HepG2 (cell line): ENCODE measurements around the gene TAF13. TPM values are rescaled to one million over a fixed set of nuclear protein-coding genes. Genes with fewer than 3 reads are reported as not detected.

Experiments used
- ATAC-seq: fragments of 200-7000 bp; cut with Tn5 transposase; 3 replicates; pipeline ENCODE4 v1.9.1; 2020; ENCODE audit warnings: mild to moderate bottlenecking, moderate library complexity
- BruUV-seq: library from RNA; stranded (reverse); fragments of 400-500 nt; replicated peaks from 2 replicates; lab custom pipeline; 2021; lab: Mats Ljungman, UMichigan
- CTCF ChIA-PET: fragments of 300-600 bp; formaldehyde crosslinking; extraction: SDS; loops from one replicate; lab custom pipeline; 2021; ENCODE audit warnings: low total read pairs, inconsistent platforms, low intra/inter-chr PET ratio; lab: Yijun Ruan, JAX
- POLR2A ChIA-PET: fragments of 350-600 bp; sonication (Branson Sonifier 250); formaldehyde crosslinking; loops from one replicate; lab custom pipeline; 2020; ENCODE audit warnings: antibody characterized with exemption, inconsistent platforms; lab: Yijun Ruan, JAX
- DNase-seq: peaks from one replicate; pipeline ENCODE4 v3.0.0-alpha.2; 2015; ENCODE audit warnings: low spot score
- FAIRE-seq: peaks from 3 replicates; lab custom pipeline; 2011; peaks lifted over from hg19 to GRCh38; lab: Jason Lieb, UNC
- H2AFZ ChIP-seq: one replicate; pipeline ENCODE4 v1.6.1; 2011; ENCODE audit warnings: low read length, inconsistent platforms
- H3K27ac ChIP-seq: fragments of 300-600 bp; 3 replicates; pipeline ENCODE4 v1.8.0; 2011; ENCODE audit warnings: mixed run types, mild to moderate bottlenecking, mixed read lengths, low read length, inconsistent platforms; ENCODE audit not compliant: insufficient read depth; ENCODE audit errors: extremely low read length
- H3K27me3 ChIP-seq, 2 experiments: fragments of 200-600 bp in 1 of 2; 2 replicates in 1 of 2; 3 replicates in 1 of 2; pipeline versions ENCODE4 v1.6.0 to v1.8.0; 2011; ENCODE audit warnings: low read length in 2 of 2, mild to moderate bottlenecking in 2 of 2, moderate library complexity in 2 of 2, inconsistent platforms in 1 of 2; ENCODE audit not compliant: insufficient read depth in 2 of 2, control insufficient read depth in 1 of 2
- H3K36me3 ChIP-seq, 2 experiments: fragments of 200-600 bp in 1 of 2; replicated peaks in 1 of 2; 2 replicates in 1 of 2; 3 replicates in 1 of 2; pipeline versions ENCODE4 v1.5.1 to v1.8.0; 2011; ENCODE audit warnings: low read length in 2 of 2, inconsistent platforms in 1 of 2; ENCODE audit not compliant: insufficient read depth in 2 of 2, control insufficient read depth in 1 of 2
- H3K4me1 ChIP-seq: 2 replicates; pipeline ENCODE4 v1.5.1; 2012; ENCODE audit warnings: low read length, inconsistent platforms; ENCODE audit not compliant: insufficient read depth
- H3K4me2 ChIP-seq: 2 replicates; pipeline ENCODE4 v1.6.0; 2011; ENCODE audit warnings: low read depth, low read length, inconsistent platforms
- H3K4me3 ChIP-seq, 3 experiments: fragments of 200-600 bp in 1 of 3; sonication (generic), shearing (Covaris generic) in 1 of 3; replicated peaks in 1 of 3; 2 replicates each; pipeline ENCODE4 v1.5.1; 2011 to 2016; ENCODE audit warnings: low read length in 3 of 3, inconsistent platforms in 2 of 3, low read depth in 2 of 3, mild to moderate bottlenecking in 2 of 3, control low read depth in 1 of 3, mixed read lengths in 1 of 3; ENCODE audit not compliant: insufficient read depth in 1 of 3
- H3K79me2 ChIP-seq: one replicate; pipeline ENCODE4 v1.6.1; 2011; ENCODE audit warnings: low read length, inconsistent platforms; ENCODE audit not compliant: insufficient read depth
- H3K9ac ChIP-seq: 2 replicates; pipeline ENCODE4 v1.6.0; 2011; ENCODE audit warnings: mild to moderate bottlenecking, low read depth, low read length, inconsistent platforms; ENCODE audit not compliant: insufficient read depth
- H3K9me3 ChIP-seq: 2 replicates; pipeline ENCODE4 v1.5.1; 2012; ENCODE audit warnings: mild to moderate bottlenecking, low read length
- H4K20me1 ChIP-seq: 2 replicates; pipeline ENCODE4 v1.6.0; 2011; ENCODE audit warnings: inconsistent platforms, mild to moderate bottlenecking, low read length, moderate library complexity; ENCODE audit not compliant: insufficient read depth
- ATF7 ChIP-seq, 2 experiments: fragments of 450-650 bp in 1 of 2; sonication (generic) in 1 of 2; formaldehyde crosslinking in 1 of 2; IDR thresholded peaks; 2 replicates each; pipeline versions ENCODE4 v1.4.0 to v1.6.1; 2016 to 2020; ENCODE audit warnings: antibody characterized with exemption in 1 of 2, mild to moderate bottlenecking in 1 of 2, missing genetic modification reagents in 1 of 2
- CREB1 ChIP-seq, 2 experiments: fragments of 450-650 bp in 1 of 2; IDR thresholded peaks; 2 replicates each; pipeline ENCODE4 v1.6.1; 2016 to 2017; ENCODE audit warnings: control low read depth in 1 of 2, mild to moderate bottlenecking in 1 of 2, missing compliant biosample characterization in 1 of 2, missing genetic modification characterization in 1 of 2
- HNRNPK ChIP-seq: fragments of 200-400 bp; formaldehyde crosslinking; IDR thresholded peaks from 2 replicates; pipeline ENCODE4 v1.6.1; 2018; ENCODE audit warnings: low read length, low read depth, moderate library complexity, mild to moderate bottlenecking; ENCODE audit not compliant: poor library complexity, severe bottlenecking
- LBX2 ChIP-seq: sonication (generic); formaldehyde crosslinking; IDR thresholded peaks from 2 replicates; pipeline ENCODE4 v1.5.0; 2020; ENCODE audit warnings: missing genetic modification reagents, mild to moderate bottlenecking, borderline replicate concordance
- NCOR1 ChIP-seq: fragments of 200-600 bp; sonication (generic); IDR thresholded peaks from 2 replicates; pipeline ENCODE4 v1.7.0; 2017; ENCODE audit warnings: antibody characterized with exemption, low read length, borderline replicate concordance
- NFRKB ChIP-seq: fragments of 450-650 bp; IDR thresholded peaks from 2 replicates; pipeline ENCODE4 v1.6.1; 2017
- SP4 ChIP-seq: sonication (generic); formaldehyde crosslinking; IDR thresholded peaks from 2 replicates; pipeline ENCODE4 v1.8.1; 2023; ENCODE audit warnings: mild to moderate bottlenecking, missing genetic modification reagents
- SRSF4 ChIP-seq: fragments of 200-400 bp; formaldehyde crosslinking; IDR thresholded peaks from one replicate; pipeline ENCODE4 v1.6.1; 2018; ENCODE audit warnings: mild to moderate bottlenecking, low read depth, low read length, moderate library complexity; ENCODE audit not compliant: poor library complexity, severe bottlenecking
- TSC22D2 ChIP-seq: sonication (generic); formaldehyde crosslinking; IDR thresholded peaks from 2 replicates; pipeline ENCODE4 v1.5.1; 2020; ENCODE audit warnings: missing genetic modification reagents, mild to moderate bottlenecking, borderline replicate concordance
- ZBTB37 ChIP-seq: sonication (generic); formaldehyde crosslinking; IDR thresholded peaks from 2 replicates; pipeline ENCODE4 v1.4.0; 2020; ENCODE audit warnings: mild to moderate bottlenecking, missing genetic modification reagents
- WGBS: methylation state at CpG from one replicate; pipeline ENCODE4 v1.1.6; 2017; ENCODE audit warnings: low lambda C conversion rate; 5-methylcytosine and 5-hydroxymethylcytosine counted together
- in situ Hi-C: cut with HindIII; loops from 2 replicates; pipeline ENCODE4 v1.10.0; 2017; ENCODE audit warnings: low pct_unique_long_range_greater_than_20kb; ENCODE audit not compliant: extremely low pct_ligation_motif_present
- intact Hi-C: fragments of 100-400 bp; cut with micrococcal nuclease; formaldehyde crosslinking; loops from one replicate; pipeline ENCODE4 v1.10.0; 2022; ENCODE audit not compliant: unreplicated experiment
- polyA plus RNA-seq, 8 experiments: library from polyadenylated mRNA; depleted of rRNA in 3 of 8; stranded (reverse) in 7 of 8; unstranded in 1 of 8; fragments of >200 nt; fragmentation: Illumina TruSeq in 4 of 8; extraction: Trizol in 4 of 8; gene quantifications; 2 replicates each; pipeline versions ENCODE4 v1.2.1 to v1.2.3, GENCODE V29; 2011 to 2016; ENCODE audit warnings: low read depth in 4 of 8, missing spikeins in 1 of 8, mixed read lengths in 1 of 8; ENCODE audit not compliant: insufficient read depth in 1 of 8
- total RNA-seq, 5 experiments: library from RNA; depleted of rRNA; stranded (reverse); fragments of >200 nt; fragmentation: Illumina TruSeq; extraction: Trizol; gene quantifications; 2 replicates each; pipeline ENCODE4 v1.2.3, GENCODE V29; 2016; ENCODE audit warnings: low read depth in 1 of 5

Gene TAF13
- total and polyA plus RNA-seq, 2 of the 13 experiments (the other 11 are each of a cell fraction or from before 2014, with no cell fraction given): 11.5 to 36.3 TPM

- no peak for FAIRE-seq
- TF ChIP-seq HNRNPK (peak; percentile 47), SRSF4 (no peak)
- in situ Hi-C loops (no loop called here), intact Hi-C loops (no loop called here)
- 2% methylated on average over 2 of the region's 2 CpGs for WGBS
- Histone ChIP-seq H3K36me3 (no peaks in the 10 kb centered on the region), H3K4me3 (no peak overlapping the region), H3K4me2 (no peak overlapping the region), H2AFZ (no peak overlapping the region), H3K27me3 (no peaks in the 10 kb centered on the region), H3K4me1 (peaks cover 27% of the 10 kb centered on the region), H3K9ac (no peak overlapping the region), H4K20me1 (no peaks in the 10 kb centered on the region), H3K79me2 (no peaks in the 10 kb centered on the region), H3K27ac (no peak overlapping the region), H3K9me3 (no peaks in the 10 kb centered on the region)
- DNase-seq: no peak
- ChIA-PET CTCF (no interaction called here), POLR2A (no interaction called here)
- no TSS peak for BruUV-seq
- ATAC-seq: no peak
Measured at GRCh38 chr1:109048335-109048734, 27.5 kb downstream of the TAF13 start.

GRCh38 chr1:109047339-109047738, 28.5 kb downstream of the TAF13 start:
- H2AFZ ChIP-seq: no peak overlapping the region
- H3K4me2 ChIP-seq: no peak overlapping the region
- no peaks in the 10 kb centered on the region for H4K20me1 ChIP-seq
- in situ Hi-C loops: no loop called here
- ChIA-PET CTCF (no interaction called here), POLR2A (no interaction called here)
- TF ChIP-seq LBX2 (CRISPR knock-in tag): no peak
- TF ChIP-seq SP4 (CRISPR knock-in tag): no peak
- 0 out of 2 replicates have a peak, but pooled peaks have one; percentile 3 for TF ChIP-seq ZBTB37 (CRISPR knock-in tag)
- no peak for TF ChIP-seq TSC22D2 (CRISPR knock-in tag)
- no peak for TF ChIP-seq NCOR1
- TF ChIP-seq ATF7 (IDR thresholded peaks at IDR 0.05): 0 out of 2 replicates have a peak, but pooled peaks have one; percentile 27
- no peak for TF ChIP-seq ATF7 (CRISPR knock-in tag; IDR thresholded peaks at IDR 0.05)
- TF ChIP-seq NFRKB: no peak
- TF ChIP-seq CREB1 (IDR thresholded peaks at IDR 0.05): peak; percentile 94
- TF ChIP-seq CREB1 (CRISPR knock-in tag; IDR thresholded peaks at IDR 0.05): no peak
- no TSS peak for BruUV-seq
- WGBS: 32% methylated on average over 6 of the region's 6 CpGs
- ATAC-seq (no peak), FAIRE-seq (no peak), DNase-seq (no peak)
- H3K9me3 ChIP-seq: no peaks in the 10 kb centered on the region
- no peaks in the 10 kb centered on the region for H3K79me2 ChIP-seq
- peaks cover 27% of the 10 kb centered on the region for H3K4me1 ChIP-seq
- no peak overlapping the region for H3K4me3 ChIP-seq
- no peaks in the 10 kb centered on the region; a peak in 1 of 5 replicates for H3K27me3 ChIP-seq
- no peaks in the 10 kb centered on the region for H3K36me3 ChIP-seq
- intact Hi-C loops: no loop called here
- H3K27ac ChIP-seq: no peak overlapping the region
- no peak overlapping the region for H3K9ac ChIP-seq
